Fibroblast of lung (primary cell): ENCODE measurements around the gene CYTL1.

ENCODE experiments used
- EZH2 ChIP-seq: IDR thresholded peaks from 2 replicates; pipeline ENCODE4 v1.5.1; 2012; ENCODE audit warnings: low read length, control low read depth, mild to moderate bottlenecking; ENCODE audit errors: missing control alignments
- TF ChIP-seq, protein P1 (sequence below), 2 donors: IDR thresholded peaks in 1 of 2; conservative IDR thresholded peaks in 1 of 2; 1 replicate in 1 of 2; 2 replicates in 1 of 2; pipeline ENCODE4 v1.5.1; 2011 to 2012; ENCODE audit warnings: low read length in 2 of 2, control low read depth in 1 of 2, inconsistent platforms in 1 of 2, low read depth in 1 of 2, mild to moderate bottlenecking in 1 of 2

DNA sequence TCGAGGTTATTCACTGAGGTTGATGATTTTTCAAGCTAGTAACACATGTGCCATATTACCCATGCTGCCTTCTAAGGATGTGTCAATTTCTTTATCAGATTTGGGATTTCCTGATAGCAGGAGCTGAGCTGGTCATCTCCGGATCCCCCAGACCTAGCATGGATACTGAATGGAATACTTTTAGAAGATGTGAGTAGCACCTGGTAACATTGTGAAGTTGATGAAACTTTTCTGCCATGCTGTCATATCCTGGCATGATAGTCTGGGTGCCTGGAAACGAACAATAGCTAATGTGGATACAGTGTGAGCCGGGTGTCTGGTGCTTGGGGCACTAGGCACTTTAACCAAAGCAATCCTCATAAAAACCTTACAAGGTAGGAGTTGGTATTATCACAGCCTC is 11.0 kb upstream of the CYTL1 start:
- TF ChIP-seq, protein P1, sequence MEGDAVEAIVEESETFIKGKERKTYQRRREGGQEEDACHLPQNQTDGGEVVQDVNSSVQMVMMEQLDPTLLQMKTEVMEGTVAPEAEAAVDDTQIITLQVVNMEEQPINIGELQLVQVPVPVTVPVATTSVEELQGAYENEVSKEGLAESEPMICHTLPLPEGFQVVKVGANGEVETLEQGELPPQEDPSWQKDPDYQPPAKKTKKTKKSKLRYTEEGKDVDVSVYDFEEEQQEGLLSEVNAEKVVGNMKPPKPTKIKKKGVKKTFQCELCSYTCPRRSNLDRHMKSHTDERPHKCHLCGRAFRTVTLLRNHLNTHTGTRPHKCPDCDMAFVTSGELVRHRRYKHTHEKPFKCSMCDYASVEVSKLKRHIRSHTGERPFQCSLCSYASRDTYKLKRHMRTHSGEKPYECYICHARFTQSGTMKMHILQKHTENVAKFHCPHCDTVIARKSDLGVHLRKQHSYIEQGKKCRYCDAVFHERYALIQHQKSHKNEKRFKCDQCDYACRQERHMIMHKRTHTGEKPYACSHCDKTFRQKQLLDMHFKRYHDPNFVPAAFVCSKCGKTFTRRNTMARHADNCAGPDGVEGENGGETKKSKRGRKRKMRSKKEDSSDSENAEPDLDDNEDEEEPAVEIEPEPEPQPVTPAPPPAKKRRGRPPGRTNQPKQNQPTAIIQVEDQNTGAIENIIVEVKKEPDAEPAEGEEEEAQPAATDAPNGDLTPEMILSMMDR (conservative IDR thresholded peaks at IDR 0.05 in 1 of 2, IDR thresholded peaks at IDR 0.05 in 1 of 2; ENCODE audit: low read depth in 1 of 2, low read length in 2 of 2), result no peak
- TF ChIP-seq EZH2, result no peak
